Fibroblast of skin of left biceps (primary cell): ENCODE measurements around the gene ERBB3.
"Not testable (repeated sequence)": the region's sequence is repeated elsewhere in the genome, so short reads cannot be mapped to it uniquely, and the experiment has no call there.

Source experiments
- DNase-seq, 2 experiments: peaks; one replicate each; pipeline ENCODE4 v3.0.0-alpha.2; 2013; ENCODE audit warnings: low read depth in 2 of 2

Gene ERBB3

GRCh38 chr12:56110571-56110970 is 30.6 kb downstream of the ERBB3 start:
- DNase-seq, result no peak

- no peak for DNase-seq
Measured at GRCh38 chr12:56114084-56114483, 34.1 kb downstream of the ERBB3 start.

- no peak for DNase-seq
Measured at GRCh38 chr12:56115329-56115728, 35.4 kb downstream of the ERBB3 start.

GRCh38 chr12:56116267-56117081 is 36.5 kb downstream of the ERBB3 start, which contains the start of gene RPL41:
TSS of gene RPL41 (plus strand) at chr12:56116633.
- DNase-seq, result peak; percentile 80 to 81

- not testable (repeated sequence) for DNase-seq
Measured at GRCh38 chr12:56117082-56117706, 37.2 kb downstream of the ERBB3 start.

GRCh38 chr12:56117778-56118687 is 38.1 kb downstream of the ERBB3 start, which contains the start of gene ZC3H10:
TSS of gene ZC3H10 (plus strand) at chr12:56118266. CDS start at chr12:56120563, 2,297 bp downstream.
- peak; percentile 98 for DNase-seq

GRCh38 chr12:56118688-56119357 is 38.9 kb downstream of the ERBB3 start:
- DNase-seq, result no peak

- DNase-seq, result peak; percentile 74 to 80
Measured at GRCh38 chr12:56119361-56119796, 39.4 kb downstream of the ERBB3 start.

GRCh38 chr12:56120158-56120846 is 40.3 kb downstream of the ERBB3 start:
- no peak for DNase-seq

- DNase-seq, result no peak
Measured at GRCh38 chr12:56121204-56121870, 41.4 kb downstream of the ERBB3 start.

- no peak for DNase-seq
Measured at GRCh38 chr12:56122637-56123036, 42.7 kb downstream of the ERBB3 start.

GRCh38 chr12:56124133-56124532 is 44.2 kb downstream of the ERBB3 start:
- DNase-seq, result no peak

GRCh38 chr12:56126732-56127239 is 46.8 kb downstream of the ERBB3 start:
- DNase-seq, result no peak

GRCh38 chr12:56127485-56127887 is 47.5 kb downstream of the ERBB3 start:
- DNase-seq, result no peak

- DNase-seq, result peak; percentile 99 to 100
Measured at GRCh38 chr12:56127888-56128669, 48.1 kb downstream of the ERBB3 start, which contains the start of gene ESYT1. TSS of gene ESYT1 (plus strand) at chr12:56128267. CDS start at chr12:56128320, 53 bp downstream.

GRCh38 chr12:56128670-56129205 is 48.8 kb downstream of the ERBB3 start:
- DNase-seq, result no peak

GRCh38 chr12:56129206-56129941 is 49.4 kb downstream of the ERBB3 start:
- no peak for DNase-seq

GRCh38 chr12:56129942-56130495 is 50.1 kb downstream of the ERBB3 start:
- DNase-seq, result no peak
